ENCODE measurements around the gene NCBP3.

- TF ChIP-seq, protein P1, sequence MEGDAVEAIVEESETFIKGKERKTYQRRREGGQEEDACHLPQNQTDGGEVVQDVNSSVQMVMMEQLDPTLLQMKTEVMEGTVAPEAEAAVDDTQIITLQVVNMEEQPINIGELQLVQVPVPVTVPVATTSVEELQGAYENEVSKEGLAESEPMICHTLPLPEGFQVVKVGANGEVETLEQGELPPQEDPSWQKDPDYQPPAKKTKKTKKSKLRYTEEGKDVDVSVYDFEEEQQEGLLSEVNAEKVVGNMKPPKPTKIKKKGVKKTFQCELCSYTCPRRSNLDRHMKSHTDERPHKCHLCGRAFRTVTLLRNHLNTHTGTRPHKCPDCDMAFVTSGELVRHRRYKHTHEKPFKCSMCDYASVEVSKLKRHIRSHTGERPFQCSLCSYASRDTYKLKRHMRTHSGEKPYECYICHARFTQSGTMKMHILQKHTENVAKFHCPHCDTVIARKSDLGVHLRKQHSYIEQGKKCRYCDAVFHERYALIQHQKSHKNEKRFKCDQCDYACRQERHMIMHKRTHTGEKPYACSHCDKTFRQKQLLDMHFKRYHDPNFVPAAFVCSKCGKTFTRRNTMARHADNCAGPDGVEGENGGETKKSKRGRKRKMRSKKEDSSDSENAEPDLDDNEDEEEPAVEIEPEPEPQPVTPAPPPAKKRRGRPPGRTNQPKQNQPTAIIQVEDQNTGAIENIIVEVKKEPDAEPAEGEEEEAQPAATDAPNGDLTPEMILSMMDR (conservative IDR thresholded peaks at IDR 0.05): no peak
- TF ChIP-seq EZH2 (IDR thresholded peaks at IDR 0.05; ENCODE audit: low read depth): no peak
These were observed 7.8 kb downstream of the NCBP3 start for GRCh38 chr17:3838206-3838605.
